GM18867 (cell line): Measurements from ENCODE around the gene SOX6.

Source experiments
- ATAC-seq: cut with Tn5 transposase; IDR thresholded peaks from one replicate; pipeline ENCODE4 v1.9.1; 2021; ENCODE audit warnings: mild to moderate bottlenecking, moderate library complexity; ENCODE audit not compliant: unreplicated experiment

Gene SOX6

DNA sequence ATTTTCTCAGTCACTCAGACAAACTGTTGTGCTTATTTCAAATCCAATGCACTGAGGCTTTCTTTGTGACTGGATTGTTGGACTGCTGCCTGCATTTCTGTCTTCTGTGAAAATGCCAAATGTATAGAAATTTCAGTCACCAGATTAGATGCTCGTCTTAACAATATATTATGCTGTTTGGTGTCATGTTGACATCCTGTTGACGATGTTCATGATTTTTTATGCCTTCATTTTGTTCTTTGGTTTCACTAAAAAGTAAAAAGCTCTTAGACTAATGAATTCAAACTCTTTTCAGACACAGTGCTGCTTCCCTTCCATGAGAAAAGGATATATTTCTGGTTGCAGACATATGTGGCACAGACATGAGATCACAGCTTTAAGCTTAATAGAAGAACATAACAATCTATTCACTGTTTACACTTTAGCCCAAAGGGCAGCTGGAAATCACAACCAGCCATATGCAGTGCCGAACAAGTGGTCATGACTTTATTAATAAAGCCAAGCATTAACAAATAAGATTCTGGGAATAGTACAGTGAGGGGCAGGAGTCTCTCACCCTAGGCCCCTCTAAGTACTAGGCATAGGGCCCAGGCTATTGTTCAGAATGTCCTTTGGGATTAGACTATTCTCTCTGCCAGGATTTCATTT is 9.4 kb upstream of the SOX6 start:
- ATAC-seq: no peak

GRCh38 chr11:16364254-16364653 is 7.9 kb upstream of the SOX6 start:
- ATAC-seq: no peak

- no peak for ATAC-seq
Measured at GRCh38 chr11:16363706-16364105, 7.4 kb upstream of the SOX6 start.

- ATAC-seq: no peak
Measured at GRCh38 chr11:16361108-16361865, 4.9 kb upstream of the SOX6 start.

- ATAC-seq: no peak
Measured at GRCh38 chr11:16359369-16359768, 3.0 kb upstream of the SOX6 start.

DNA sequence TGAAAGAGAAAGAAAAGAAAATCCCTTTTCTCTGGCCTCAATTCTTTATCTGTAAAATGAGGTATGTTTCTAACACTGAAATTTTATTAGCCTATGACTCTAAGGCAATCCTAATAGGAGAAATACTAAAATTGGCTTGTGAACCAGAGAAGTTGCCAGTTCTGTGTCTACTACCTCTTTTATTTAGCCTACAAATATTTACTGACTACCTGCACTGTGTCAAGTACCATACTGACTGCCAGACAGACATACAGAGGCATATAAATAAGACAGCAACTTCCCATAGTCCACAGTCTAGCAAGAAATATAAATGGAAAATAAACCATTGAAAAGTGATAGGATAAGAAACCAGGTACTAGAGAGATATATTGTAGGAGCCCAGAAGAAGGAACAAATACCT is 2.4 kb upstream of the SOX6 start:
- no peak for ATAC-seq

GRCh38 chr11:16357775-16358174 is 1.4 kb upstream of the SOX6 start:
- ATAC-seq: no peak

DNA sequence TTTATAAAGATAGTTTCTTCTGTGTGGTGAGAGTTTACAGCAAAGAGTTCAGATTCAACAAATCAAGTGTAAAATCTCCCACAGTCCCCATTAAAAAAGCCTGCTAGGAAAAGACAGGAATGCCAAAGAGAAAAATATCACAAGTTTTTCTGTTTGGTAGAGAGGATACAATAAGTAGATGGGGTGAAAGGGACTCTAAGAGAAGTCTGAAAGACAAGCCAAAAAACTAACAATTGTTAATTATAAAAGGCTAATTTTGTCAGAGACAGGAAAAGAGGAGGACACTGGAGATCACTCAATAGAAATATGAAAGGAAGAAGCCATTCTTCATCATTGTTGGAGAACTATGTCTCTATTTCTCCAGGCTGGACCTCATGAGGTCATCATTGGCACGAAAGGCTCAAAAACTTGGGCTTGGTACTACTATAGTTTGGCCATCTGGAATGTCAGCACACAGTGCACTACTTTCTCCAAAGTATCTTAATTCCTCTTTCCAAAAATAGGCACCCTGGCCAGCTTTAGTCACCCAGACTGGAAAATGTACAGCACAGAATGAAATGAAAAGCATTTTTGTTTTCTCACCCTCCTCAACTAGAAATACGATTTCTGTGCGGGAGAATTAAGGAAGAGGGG is 531 bp upstream of the SOX6 start:
- no peak for ATAC-seq

DNA sequence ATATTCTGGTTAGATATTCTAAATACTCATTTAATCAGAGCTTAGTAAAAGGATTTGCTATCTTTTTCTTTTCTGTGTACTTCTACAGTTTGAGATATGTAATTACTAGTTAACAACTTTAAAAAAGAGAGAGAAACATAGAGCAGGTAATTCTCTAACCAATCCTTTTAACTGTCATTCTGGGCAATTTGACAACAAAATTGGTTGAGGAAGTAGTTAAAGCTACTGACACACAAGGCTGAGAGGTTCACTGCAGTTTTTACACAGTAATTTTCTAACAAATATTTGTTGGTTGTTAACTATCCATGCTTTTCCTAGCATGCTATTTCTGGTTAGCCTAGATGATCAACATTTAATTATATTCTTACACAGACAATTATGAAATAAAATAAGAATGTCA is 3.6 kb downstream of the SOX6 start:
- ATAC-seq: no peak

DNA sequence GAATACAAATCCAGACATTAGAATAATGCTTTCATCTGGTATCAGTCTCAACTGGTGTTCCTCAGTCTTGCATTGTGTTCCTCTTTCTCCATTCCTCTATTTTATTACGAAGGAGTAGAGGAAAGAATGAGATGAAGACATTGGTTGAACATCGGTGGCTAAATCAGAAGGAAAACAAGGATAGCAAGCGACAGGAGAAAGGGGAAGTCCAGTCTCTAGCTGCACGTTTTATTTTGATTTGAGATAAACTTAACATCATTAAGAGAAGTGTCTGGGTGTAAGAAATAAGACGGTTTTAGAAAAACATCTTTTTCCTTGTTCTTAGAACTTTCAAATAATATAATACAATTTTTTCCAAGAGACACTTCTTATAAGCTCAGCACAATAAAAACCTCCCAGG is 6.2 kb downstream of the SOX6 start:
- no peak for ATAC-seq

- ATAC-seq: no peak
Measured at GRCh38 chr11:16347928-16348685, 8.2 kb downstream of the SOX6 start.

DNA sequence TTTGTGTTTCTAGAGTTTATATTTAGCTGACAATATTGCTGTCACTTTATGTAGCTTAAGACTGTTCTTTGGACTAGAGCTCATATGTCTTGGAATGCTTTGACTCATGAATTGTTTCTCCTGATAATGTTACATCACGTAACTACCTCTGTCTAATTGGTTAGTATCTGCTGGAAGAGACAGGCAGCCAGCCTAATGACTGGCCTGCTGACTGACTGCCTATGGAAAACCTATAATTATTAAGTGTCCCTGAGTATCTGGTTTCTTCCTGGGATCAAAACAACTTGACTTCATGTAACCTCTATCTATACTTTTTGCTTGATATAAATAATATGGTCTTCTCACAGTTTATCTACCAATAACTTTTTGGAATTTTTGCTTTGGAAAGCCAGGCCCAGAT is 9.4 kb downstream of the SOX6 start:
- no peak for ATAC-seq

DNA sequence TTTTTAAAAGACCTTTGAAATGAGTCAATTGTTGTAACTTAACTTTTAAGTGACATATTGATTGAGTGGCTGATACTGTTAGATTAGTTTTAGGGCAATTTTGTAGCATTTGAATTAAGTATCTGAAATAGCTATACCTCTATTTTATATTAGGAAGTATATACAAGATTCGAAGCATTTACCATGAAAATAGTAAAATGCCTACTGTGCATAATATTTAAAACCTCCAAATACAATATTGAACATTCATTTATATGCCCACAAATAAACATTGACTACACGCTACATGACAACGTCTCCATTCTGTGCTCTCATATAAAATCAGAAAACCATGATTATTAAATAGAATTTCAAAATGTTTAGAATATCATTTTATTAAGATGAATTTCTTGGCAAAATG is 14.5 kb downstream of the SOX6 start:
- ATAC-seq: no peak

- no peak for ATAC-seq
Measured at GRCh38 chr11:16338393-16338792, 18.0 kb downstream of the SOX6 start.

DNA sequence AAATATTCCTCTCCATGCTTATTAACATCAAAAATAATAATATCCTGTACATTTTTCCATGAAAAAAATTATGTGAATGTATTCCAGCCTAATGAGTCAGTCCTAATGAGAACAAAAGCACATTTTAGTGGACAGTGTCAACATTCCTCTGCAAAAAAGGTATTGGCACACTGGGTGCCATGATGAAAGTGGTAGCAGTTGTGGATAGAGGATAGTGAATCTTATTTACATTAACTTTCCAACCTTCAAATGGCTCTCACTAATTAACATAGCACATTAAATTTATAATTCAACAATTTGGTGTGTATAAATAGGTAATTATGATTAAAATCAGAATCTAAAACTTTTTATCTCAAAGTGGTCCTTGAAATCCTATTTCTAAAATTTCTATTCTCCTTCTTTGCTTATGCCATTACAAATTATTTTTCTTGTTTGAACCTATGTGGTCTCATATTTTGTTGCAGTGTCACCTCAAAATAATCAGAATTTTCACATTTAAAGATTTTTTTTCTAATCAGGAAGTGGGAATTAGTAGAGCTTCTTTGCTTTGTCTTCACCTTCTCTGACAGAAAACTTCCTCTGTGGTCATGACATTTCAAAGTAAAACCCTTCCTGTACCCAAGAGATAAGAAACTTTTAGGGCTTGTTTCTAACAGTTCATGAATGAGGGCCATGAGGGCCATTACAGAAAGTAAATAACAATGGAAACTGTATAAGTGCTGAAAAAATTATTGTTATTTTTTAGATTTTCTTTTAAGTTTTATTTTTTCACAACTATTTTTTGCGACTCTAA is 18.7 kb downstream of the SOX6 start:
- no peak for ATAC-seq

DNA sequence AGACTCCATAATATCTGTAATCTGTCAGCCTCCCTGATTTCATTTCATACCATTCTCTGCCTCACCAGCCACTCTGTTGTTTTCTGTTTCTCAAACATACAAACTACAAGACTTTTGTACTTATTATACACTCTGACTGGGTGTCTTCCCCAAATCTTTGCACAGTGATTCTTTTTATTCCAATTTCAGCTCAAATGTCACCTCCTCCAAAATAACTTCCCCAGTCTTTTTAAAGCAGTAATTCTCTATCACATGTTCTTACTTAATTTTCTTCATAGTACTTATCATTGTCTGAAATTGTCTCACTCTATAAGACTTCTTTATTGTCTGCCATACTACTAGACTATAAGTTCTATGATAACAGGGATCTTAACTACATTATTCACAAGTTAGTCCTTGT is 19.6 kb downstream of the SOX6 start:
- no peak for ATAC-seq

DNA sequence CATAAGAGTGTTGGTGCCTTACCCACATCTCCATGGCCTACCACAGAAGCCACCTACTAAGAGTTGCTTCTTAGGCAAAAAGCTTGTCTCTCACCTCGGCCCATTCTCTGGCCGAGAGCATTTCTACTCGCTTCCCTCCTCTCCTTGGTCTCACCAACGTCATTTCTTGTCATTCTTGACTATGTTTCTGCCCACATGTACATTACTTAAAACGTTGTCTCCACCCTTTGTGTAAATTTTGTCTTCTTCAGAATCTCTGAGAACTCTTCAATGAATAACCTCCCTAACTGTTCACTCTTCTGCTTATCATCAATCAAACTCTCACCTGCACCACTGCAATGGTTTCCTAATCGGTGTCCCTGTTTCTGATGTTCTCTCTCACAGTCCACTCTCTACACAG is 20.1 kb downstream of the SOX6 start:
- ATAC-seq: no peak

DNA sequence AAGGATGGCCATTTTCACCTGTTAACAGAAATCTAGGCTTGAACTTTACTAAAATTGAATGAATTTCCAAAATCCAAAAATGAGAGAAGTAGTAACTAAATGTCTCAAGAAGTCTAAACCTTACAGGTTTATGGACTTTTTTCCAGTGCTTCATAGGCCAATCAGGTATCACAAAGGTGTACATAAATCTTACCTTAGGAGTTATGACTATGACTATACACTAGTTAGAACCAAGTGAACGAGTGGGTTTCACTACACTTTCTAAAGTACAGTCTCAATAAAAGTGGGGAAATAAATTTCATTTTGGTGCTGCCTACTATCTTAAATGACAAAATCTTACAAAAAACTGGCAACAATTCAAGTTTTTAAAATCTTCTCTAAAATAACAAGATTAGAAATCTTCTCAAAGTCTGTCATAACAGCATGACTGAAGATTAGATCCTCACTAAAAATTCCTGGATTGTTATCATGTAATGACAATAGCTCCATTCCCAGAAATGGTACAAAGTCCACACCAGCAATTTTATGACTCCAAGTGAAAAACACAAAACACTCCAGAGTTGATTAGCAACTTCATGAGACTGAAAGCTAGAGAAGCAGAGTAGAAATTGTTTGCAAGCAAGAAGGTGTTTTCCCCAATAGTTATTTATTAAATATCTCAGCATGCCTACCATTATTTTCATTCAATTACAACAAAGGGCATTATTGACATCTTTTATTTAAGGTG is 20.9 kb downstream of the SOX6 start:
- ATAC-seq: no peak

GRCh38 chr11:16326679-16327297 is 29.6 kb downstream of the SOX6 start:
- no peak for ATAC-seq

DNA sequence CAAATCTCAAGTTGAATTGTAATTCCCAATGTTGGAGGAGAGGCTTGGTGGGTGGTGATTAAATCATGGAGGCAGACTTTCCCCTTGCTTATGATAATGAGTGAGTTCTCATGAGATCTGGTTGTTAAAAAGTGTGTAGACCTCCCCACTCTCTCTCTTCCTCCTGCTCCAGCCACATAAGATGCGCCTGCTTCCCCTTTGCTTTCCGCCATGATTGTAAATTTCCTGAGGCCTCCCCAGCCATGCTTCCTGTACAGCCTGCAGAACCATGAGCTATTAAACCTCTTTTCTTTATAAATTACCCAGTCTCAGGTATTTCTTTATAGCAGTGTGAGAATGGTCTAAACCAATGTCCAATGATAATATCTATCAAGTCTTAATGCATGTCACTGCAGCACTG is 34.2 kb downstream of the SOX6 start:
- ATAC-seq: no peak
